Right lobe of liver (tissue), 6 donors: Measurements from ENCODE around the gene SUMO4. TPM values are rescaled to one million over a fixed set of nuclear protein-coding genes. Genes with fewer than 3 reads are reported as not detected.

Source experiments
- ATAC-seq, 4 donors: fragments of 200-7000 bp; cut with Tn5 transposase; one replicate each; pipeline ENCODE4 v1.9.1; 2020; ENCODE audit warnings: mild to moderate bottlenecking in 4 of 4, moderate library complexity in 4 of 4
- DNase-seq, 3 donors: peaks; one replicate each; pipeline ENCODE4 v3.0.0-alpha.2; 2020
- H3K27ac ChIP-seq, 3 donors: fragments of 200-600 bp; one replicate each; pipeline ENCODE4 v1.8.0; 2022
- H3K27me3 ChIP-seq, 2 donors: fragments of 200-600 bp; one replicate each; pipeline ENCODE4 v1.8.0; 2022
- H3K36me3 ChIP-seq, 4 donors: fragments of 200-600 bp; sonication (generic) in 1 of 4; one replicate each; pipeline versions ENCODE4 v1.5.1 to v1.8.0; 2017 to 2022; ENCODE audit warnings: control low read depth in 1 of 4
- H3K4me1 ChIP-seq, 4 donors: fragments of 200-600 bp; sonication (generic) in 1 of 4; one replicate each; pipeline versions ENCODE4 v1.5.1 to v1.8.0; 2017 to 2022; ENCODE audit warnings: control low read depth in 1 of 4
- H3K4me3 ChIP-seq, 3 donors: fragments of 200-600 bp; one replicate each; pipeline ENCODE4 v1.8.0; 2022
- H3K9me3 ChIP-seq, 4 donors: fragments of 200-600 bp; sonication (generic) in 1 of 4; one replicate each; pipeline versions ENCODE4 v1.5.1 to v1.8.0; 2017 to 2022; ENCODE audit warnings: control low read depth in 1 of 4
- CTCF ChIP-seq, 4 donors: fragments of 200-600 bp in 3 of 4; fragments of 450-650 bp in 1 of 4; IDR thresholded peaks; one replicate each; pipeline versions ENCODE4 v1.5.1 to v1.8.0; 2016 to 2022; ENCODE audit warnings: antibody characterized with exemption in 4 of 4, mild to moderate bottlenecking in 2 of 4
- POLR2A ChIP-seq: fragments of 450-650 bp; IDR thresholded peaks from one replicate; pipeline ENCODE4 v1.6.1; 2017; ENCODE audit warnings: antibody characterized with exemption, mild to moderate bottlenecking
- WGBS: methylation state at CpG from one replicate; pipeline ENCODE4 v1.1.6; 2018; ENCODE audit warnings: low coverage, low lambda C conversion rate; ENCODE audit not compliant: insufficient coverage; ENCODE audit errors: missing lambda C conversion rate; 5-methylcytosine and 5-hydroxymethylcytosine counted together
- intact Hi-C, 2 donors: fragments of 100-400 bp; cut with DNase I; formaldehyde crosslinking; loops; one replicate each; pipeline versions ENCODE4 v1.11.2 to v1.14.1; 2022
- total RNA-seq, 6 experiments: library from RNA; depleted of rRNA in 2 of 6; stranded (reverse); fragments of >200 nt in 2 of 6; fragmentation: NEBNext Ultra II Directional in 3 of 6; extraction: Animal tissue kit (Norgen Biotek cat#: 25700) in 3 of 6; gene quantifications; one replicate each; pipeline versions ENCODE4 v1.1.0 to v1.2.4, GENCODE V29; 2016 to 2023
- donor health status: DM: no; HTN: yes; CAD: no.
- donor health status: DM: no; HTN: no; CAD: no.
- donor health status: DM: no; HTN: no; CAD: no.
- donor health status: DM: no; HTN: yes; CAD: no.
- donor health status: DM: no; HTN: yes; CAD: no.

SUMO4 gene
- total RNA-seq, 6 experiments from 2014 or later, result 0.49 to 1.2 (median 1.0) TPM

- no peaks in the 10 kb centered on the region for H3K9me3 ChIP-seq
- no peak overlapping the region for H3K4me3 ChIP-seq
- H3K27me3 ChIP-seq, result no peaks in the 10 kb centered on the region
- WGBS, result 100% methylated on average over 5 of the region's 5 CpGs
- no peaks in the 10 kb centered on the region for H3K36me3 ChIP-seq
- H3K27ac ChIP-seq, result no peak overlapping the region
- TF ChIP-seq POLR2A, result no peak
- no peak for TF ChIP-seq CTCF (IDR thresholded peaks at IDR 0.05)
- DNase-seq (no peak), ATAC-seq (no peak)
- intact Hi-C loops, result no loop called here
- no peaks in the 10 kb centered on the region for H3K4me1 ChIP-seq
Measured at GRCh38 chr6:149385998-149386646, 13.9 kb upstream of the SUMO4 start.

GRCh38 chr6:149387779-149388512, 12.1 kb upstream of the SUMO4 start:
- no peaks in the 10 kb centered on the region for H3K36me3 ChIP-seq
- WGBS, result 83% methylated on average over 1 of the region's 1 CpG
- peaks cover 0 to 5% (median under 1%) of the 10 kb centered on the region in 4 donors for H3K4me1 ChIP-seq
- ATAC-seq (no peak), DNase-seq (no peak)
- H3K27me3 ChIP-seq, result no peaks in the 10 kb centered on the region
- H3K27ac ChIP-seq, result no peak overlapping the region
- no peak for TF ChIP-seq POLR2A
- TF ChIP-seq CTCF (IDR thresholded peaks at IDR 0.05), result no peak
- H3K4me3 ChIP-seq, result no peak overlapping the region
- intact Hi-C loops, result no loop called here
- H3K9me3 ChIP-seq, result no peaks in the 10 kb centered on the region

- Histone ChIP-seq H3K27ac (no peak overlapping the region), H3K36me3 (no peaks in the 10 kb centered on the region), H3K4me1 (peaks cover 0 to 13% (median 5%) of the 10 kb centered on the region in 4 donors), H3K27me3 (no peaks in the 10 kb centered on the region), H3K9me3 (no peaks in the 10 kb centered on the region), H3K4me3 (no peak overlapping the region)
- no peak for DNase-seq
- no peak for ATAC-seq
- intact Hi-C loops, result no loop called here
- TF ChIP-seq POLR2A, result no peak
- no peak for TF ChIP-seq CTCF (IDR thresholded peaks at IDR 0.05)
- WGBS, result 92% methylated on average over 3 of the region's 3 CpGs
Measured at GRCh38 chr6:149389509-149390297, 10.4 kb upstream of the SUMO4 start.

GRCh38 chr6:149392093-149392492, 8.0 kb upstream of the SUMO4 start:
- no peak overlapping the region for H3K4me3 ChIP-seq
- WGBS, result 48% methylated on average over 6 of the region's 6 CpGs
- no peaks in the 10 kb centered on the region for H3K27me3 ChIP-seq
- H3K9me3 ChIP-seq, result no peaks in the 10 kb centered on the region
- TF ChIP-seq CTCF (IDR thresholded peaks at IDR 0.05) (no peak), POLR2A (no peak)
- H3K36me3 ChIP-seq, result no peaks in the 10 kb centered on the region
- peaks cover 0 to 14% (median 6%) of the 10 kb centered on the region in 4 donors for H3K4me1 ChIP-seq
- intact Hi-C loops, result no loop called here
- no peak for DNase-seq
- H3K27ac ChIP-seq, result no peak overlapping the region
- peak in 2 of 4 donors; percentile 17 to 34 for ATAC-seq
